GM12878 (cell line): Measurements from ENCODE around the gene GMPR2. TPM values are rescaled to one million over a fixed set of nuclear protein-coding genes. Genes with fewer than 3 reads are reported as not detected.

Experiments used
- ATAC-seq: fragments of 200-7000 bp; cut with Tn5 transposase; 3 replicates; pipeline ENCODE4 v1.9.1; 2020; ENCODE audit warnings: mild to moderate bottlenecking, moderate library complexity
- BruUV-seq: library from RNA; stranded (reverse); fragments of 400-500 nt; replicated peaks from 2 replicates; lab custom pipeline; 2021; lab: Mats Ljungman, UMichigan
- CTCF ChIA-PET: fragments of 300-600 bp; sonication (Branson Sonifier 250); formaldehyde crosslinking; extraction: SDS; loops from one replicate; lab custom pipeline; 2021; ENCODE audit warnings: inconsistent platforms; lab: Yijun Ruan, JAX
- POLR2A ChIA-PET: fragments of 350-600 bp; formaldehyde crosslinking; extraction: SDS; loops from one replicate; lab custom pipeline; 2021; ENCODE audit warnings: inconsistent platforms; lab: Charles Lee
- RAD21 ChIA-PET: fragments of 300-600 bp; sonication (Branson Sonifier 250); formaldehyde crosslinking; loops from one replicate; lab custom pipeline; 2023; ENCODE audit warnings: antibody characterized with exemption; ENCODE audit not compliant: unreplicated experiment; lab: Charles Lee
- SMC1A ChIA-PET: fragments of 300-600 bp; sonication (Branson Sonifier 250); formaldehyde crosslinking; loops from one replicate; lab custom pipeline; 2023; ENCODE audit not compliant: unreplicated experiment, uncharacterized antibody; lab: Charles Lee
- DNase-seq: peaks from one replicate; pipeline ENCODE4 v3.0.0-alpha.2; 2011; ENCODE audit warnings: low read depth, low spot score
- FAIRE-seq: peaks from 3 replicates; lab custom pipeline; 2011; peaks lifted over from hg19 to GRCh38; lab: Jason Lieb, UNC
- H2AFZ ChIP-seq: 2 replicates; pipeline ENCODE4 v1.6.0; 2011; ENCODE audit warnings: low read depth, low read length, control low read depth; ENCODE audit not compliant: control insufficient read depth
- H3K27ac ChIP-seq: 2 replicates; pipeline ENCODE4 v1.5.1; 2011; ENCODE audit warnings: control low read depth; ENCODE audit not compliant: control insufficient read depth, insufficient read depth
- H3K27me3 ChIP-seq, 2 experiments: replicated peaks in 1 of 2; 2 replicates each; pipeline versions ENCODE4 v1.6.0 to v1.6.1; 2011; ENCODE audit warnings: low read length in 1 of 2; ENCODE audit not compliant: control insufficient read depth in 2 of 2, insufficient read depth in 2 of 2
- H3K36me3 ChIP-seq, 2 experiments: 2 replicates each; pipeline ENCODE4 v1.5.1; 2011; ENCODE audit warnings: low read length in 1 of 2; ENCODE audit not compliant: control insufficient read depth in 2 of 2, insufficient read depth in 2 of 2
- H3K4me1 ChIP-seq: 2 replicates; pipeline ENCODE4 v1.6.1; 2011; ENCODE audit warnings: mild to moderate bottlenecking, low read length, moderate library complexity, mixed read lengths; ENCODE audit not compliant: control insufficient read depth, insufficient read depth
- H3K4me2 ChIP-seq: 2 replicates; pipeline ENCODE4 v1.6.0; 2011; ENCODE audit warnings: control low read depth; ENCODE audit not compliant: control insufficient read depth, insufficient read depth
- H3K4me3 ChIP-seq: fragments of 200-600 bp; sonication (generic); 2 replicates; pipeline ENCODE4 v1.5.1; 2016
- H3K79me2 ChIP-seq: 2 replicates; pipeline ENCODE4 v1.6.0; 2011; ENCODE audit warnings: low read length; ENCODE audit not compliant: control insufficient read depth, insufficient read depth
- H3K9ac ChIP-seq: 2 replicates; pipeline ENCODE4 v1.8.0; 2011; ENCODE audit warnings: low read length, control low read depth, mixed read lengths; ENCODE audit not compliant: control insufficient read depth, insufficient read depth
- H3K9me3 ChIP-seq: replicated peaks from 3 replicates; pipeline ENCODE4 v1.5.1; 2011; ENCODE audit warnings: mild to moderate bottlenecking, low read length; ENCODE audit not compliant: control insufficient read depth, insufficient read depth
- H4K20me1 ChIP-seq: 2 replicates; pipeline ENCODE4 v1.6.0; 2011; ENCODE audit not compliant: control insufficient read depth, insufficient read depth
- CBX3 ChIP-seq: fragments of 200-600 bp; sonication (generic); IDR thresholded peaks from 2 replicates; pipeline ENCODE4 v1.6.1; 2016; ENCODE audit warnings: low read depth, borderline replicate concordance
- E2F4 ChIP-seq: IDR thresholded peaks from 2 replicates; pipeline ENCODE4 v1.6.1; 2012; ENCODE audit warnings: low read depth, low read length, improper control_type of control experiment
- EZH2 ChIP-seq: IDR thresholded peaks from 2 replicates; pipeline ENCODE4 v1.6.1; 2012; ENCODE audit warnings: low read depth, mild to moderate bottlenecking, control low read depth, inconsistent platforms, low read length, borderline replicate concordance; ENCODE audit not compliant: control insufficient read depth
- HDAC2 ChIP-seq: fragments of 200-600 bp; sonication (generic); IDR thresholded peaks from 2 replicates; pipeline ENCODE4 v1.6.1; 2017
- NFYB ChIP-seq: IDR thresholded peaks from 2 replicates; pipeline ENCODE4 v1.6.1; 2011; ENCODE audit warnings: low read depth, mild to moderate bottlenecking, low read length, improper control_type of control experiment, moderate library complexity; ENCODE audit not compliant: insufficient read depth
- NR2C2 ChIP-seq: IDR thresholded peaks from 2 replicates; pipeline ENCODE4 v1.6.1; 2011; ENCODE audit warnings: borderline replicate concordance, low read depth; ENCODE audit not compliant: control insufficient read depth, insufficient read length
- PAX8 ChIP-seq: fragments of 450-650 bp; IDR thresholded peaks from 2 replicates; pipeline ENCODE4 v1.6.1; 2017; ENCODE audit warnings: mild to moderate bottlenecking, moderate library complexity
- PKNOX1 ChIP-seq: fragments of 450-650 bp; IDR thresholded peaks from 2 replicates; pipeline ENCODE4 v1.6.1; 2016; ENCODE audit warnings: mild to moderate bottlenecking
- POLR2AphosphoS5 ChIP-seq: IDR thresholded peaks from 2 replicates; pipeline ENCODE4 v1.6.1; 2011; ENCODE audit warnings: mild to moderate bottlenecking, low read length, inconsistent platforms
- SKIL ChIP-seq: fragments of 450-650 bp; IDR thresholded peaks from 2 replicates; pipeline ENCODE4 v1.6.1; 2017; ENCODE audit warnings: mild to moderate bottlenecking, low read depth, inconsistent platforms; ENCODE audit not compliant: poor library complexity, severe bottlenecking
- SMAD5 ChIP-seq: IDR thresholded peaks from 2 replicates; pipeline ENCODE4 v1.6.1; 2016; ENCODE audit warnings: antibody characterized with exemption, low read depth
- ZBTB40 ChIP-seq: fragments of 450-650 bp; IDR thresholded peaks from 2 replicates; pipeline ENCODE4 v1.6.1; 2016; ENCODE audit warnings: mild to moderate bottlenecking, moderate library complexity, borderline replicate concordance
- ZNF217 ChIP-seq: fragments of 450-650 bp; IDR thresholded peaks from 2 replicates; pipeline ENCODE4 v1.6.1; 2017; ENCODE audit warnings: antibody characterized with exemption, mild to moderate bottlenecking
- WGBS: methylation state at CpG from one replicate; pipeline ENCODE4 v1.1.6; 2016; ENCODE audit warnings: low lambda C conversion rate; ENCODE audit not compliant: insufficient replicate concordance, insufficient coverage; ENCODE audit errors: missing lambda C conversion rate; 5-methylcytosine and 5-hydroxymethylcytosine counted together
- in situ Hi-C: fragments of 300-500 bp; cut with MboI; formaldehyde crosslinking; loops from 9 replicates; pipeline ENCODE4 v1.14.3; 2018; ENCODE audit warnings: mixed read lengths
- intact Hi-C: fragments of 100-400 bp; cut with micrococcal nuclease; formaldehyde crosslinking; loops from one replicate; pipeline ENCODE4 v1.14.2; 2022; ENCODE audit not compliant: unreplicated experiment
- polyA plus RNA-seq, 11 experiments: library from polyadenylated mRNA; depleted of rRNA in 4 of 11; unstranded in 6 of 11; stranded (reverse) in 5 of 11; fragments of >200 nt; fragmentation: Nextera tagmentation in 4 of 11; fragmentation: Illumina TruSeq in 1 of 11; extraction: Ambion mirVana in 4 of 11; extraction: Trizol in 1 of 11; gene quantifications; 1 replicate in 1 of 11; 2 replicates in 10 of 11; pipeline versions ENCODE4 v1.2.1 to v1.2.3, GENCODE V29; 2011 to 2016; ENCODE audit warnings: inconsistent platforms in 2 of 11, missing spikeins in 2 of 11, low read depth in 1 of 11
- total RNA-seq, 4 experiments: library from RNA; depleted of rRNA in 3 of 4; stranded (reverse); fragments of >200 nt in 3 of 4; fragmentation: Illumina TruSeq in 1 of 4; extraction: Trizol in 1 of 4; gene quantifications; 2 replicates each; pipeline versions ENCODE4 v1.2.1 to v1.2.3, GENCODE V29; 2013 to 2021

The GMPR2 gene
- total and polyA plus RNA-seq, 10 of the 15 experiments (the other 5 are each of a cell fraction or from before 2014, with no cell fraction given): 55.1 to 80.3 (median 61.5) TPM

- Histone ChIP-seq H3K4me3 (peak within 1 kb of the TSS; percentile 79), H4K20me1 (no peaks in the 10 kb centered on the region), H3K27ac (peak within 1 kb of the TSS; percentile 34), H3K27me3 (no peaks in the 10 kb centered on the region), H3K4me1 (0 out of 2 replicates have a peak, but pooled peaks cover 4% of the 10 kb centered on the region), H3K36me3 (peaks cover 18 to 19% of the 10 kb centered on the region in 2 experiments), H2AFZ (peak within 1 kb of the TSS; percentile 69), H3K79me2 (peaks cover 22% of the 10 kb centered on the region), H3K9me3 (no peaks in the 10 kb centered on the region), H3K9ac (peak within 1 kb of the TSS; percentile 69), H3K4me2 (peak within 1 kb of the TSS; percentile 78)
- DNase-seq (peak; percentile 88), FAIRE-seq (peak; percentile 99), ATAC-seq (peak; percentile 94)
- POLR2A ChIA-PET: interaction anchor here (0.9 to 3.0 kb wide), 8 partner anchors 13 to 242 kb away, joined by 3 to 28 read pairs (median 6); partner anchors contain the start of genes CHMP4A, CIDEB, IRF9 and PSME1
- CTCF ChIA-PET: interaction anchor here (0.6 to 2.2 kb wide), 8 partner anchors 13 to 1814 kb away, joined by 3 to 9 read pairs (median 6); partner anchors contain the start of genes CHMP4A, CIDEB, IRF9 and TINF2
- SMC1A ChIA-PET: interaction anchor here (0.9 to 1.6 kb wide), 7 partner anchors 27 to 120 kb away, joined by 3 to 11 read pairs (median 4); partner anchors contain the start of genes CIDEB, DCAF11, IRF9 and NRL
- RAD21 ChIA-PET: interaction anchor here (0.6 to 2.8 kb wide), 14 partner anchors 25 to 131 kb away, joined by 3 to 13 read pairs (median 4); partner anchors contain the start of genes CHMP4A, CIDEB, DCAF11 and DHRS1
- intact Hi-C loops: loop anchor here (2.0 kb wide), 1 partner anchor 108 kb away; no protein-coding TSS in a partner anchor
- no TSS peak for BruUV-seq
- in situ Hi-C loops: no loop called here
- 1% methylated on average over 64 of the region's 65 CpGs for WGBS
- TF ChIP-seq NR2C2 (no peak), EZH2 (no peak), POLR2AphosphoS5 (peak; percentile 95), PAX8 (no peak), SKIL (peak; percentile 37), NFYB (no peak), E2F4 (no peak; the same call in 1 of the 2 replicates), PKNOX1 (peak; percentile 75), ZBTB40 (peak; percentile 100), HDAC2 (no peak), ZNF217 (no peak), CBX3 (no peak), SMAD5 (peak; percentile 54)
Observed at GRCh38 chr14:24188251-24189058, 44.3 kb upstream of the GMPR2 start, which contains the start of gene IPO4. TSS of gene IPO4 (minus strand) at chr14:24188816. CDS start at chr14:24188787, 29 bp downstream.
